Measurements from ENCODE around the gene UAP1L1.
A peak's percentile ranks its signal among the peaks of the same experiment; 100 is the strongest.

The UAP1L1 gene

DNA sequence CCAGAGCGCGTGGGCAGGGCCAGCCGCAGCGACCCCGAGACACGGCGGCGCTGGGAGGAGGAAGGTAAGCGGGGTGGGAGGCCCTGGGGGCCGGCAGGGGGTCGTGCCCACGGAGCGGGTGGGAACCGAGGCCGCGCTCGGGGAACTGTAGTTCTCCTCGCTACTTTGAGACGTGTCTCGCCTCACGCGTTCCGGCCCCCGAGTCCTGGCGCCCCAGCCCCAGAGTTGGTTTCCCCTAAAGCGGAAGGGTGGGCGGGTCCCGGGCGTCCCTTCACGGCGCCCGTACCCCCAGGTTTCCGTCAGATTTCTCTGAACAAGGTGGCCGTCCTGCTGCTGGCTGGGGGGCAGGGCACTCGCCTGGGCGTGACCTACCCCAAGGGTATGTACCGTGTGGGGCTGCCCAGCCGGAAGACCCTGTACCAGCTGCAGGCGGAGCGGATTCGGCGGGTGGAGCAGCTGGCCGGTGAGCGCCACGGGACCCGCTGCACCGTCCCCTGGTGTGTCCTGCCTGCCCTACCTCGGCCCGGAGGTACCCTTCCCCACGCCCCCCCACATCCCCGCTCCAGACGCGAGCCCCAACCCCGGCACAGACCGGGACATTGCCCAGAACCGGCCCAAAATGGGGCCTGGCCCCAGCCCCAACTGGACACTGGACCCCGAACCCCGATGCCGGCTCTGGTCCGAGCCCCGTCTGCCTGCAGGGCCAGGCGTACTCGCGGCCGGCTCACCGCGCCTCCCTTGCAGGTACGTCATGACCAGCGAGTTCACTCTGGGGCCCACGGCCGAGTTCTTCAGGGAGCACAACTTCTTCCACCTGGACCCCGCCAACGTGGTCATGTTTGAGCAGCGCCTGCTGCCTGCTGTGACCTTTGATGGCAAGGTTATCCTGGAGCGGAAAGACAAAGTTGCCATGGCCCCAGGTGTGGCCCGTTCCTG is 709 bp downstream of the UAP1L1 start:
- peak; percentile 75 for DNase-seq

DNA sequence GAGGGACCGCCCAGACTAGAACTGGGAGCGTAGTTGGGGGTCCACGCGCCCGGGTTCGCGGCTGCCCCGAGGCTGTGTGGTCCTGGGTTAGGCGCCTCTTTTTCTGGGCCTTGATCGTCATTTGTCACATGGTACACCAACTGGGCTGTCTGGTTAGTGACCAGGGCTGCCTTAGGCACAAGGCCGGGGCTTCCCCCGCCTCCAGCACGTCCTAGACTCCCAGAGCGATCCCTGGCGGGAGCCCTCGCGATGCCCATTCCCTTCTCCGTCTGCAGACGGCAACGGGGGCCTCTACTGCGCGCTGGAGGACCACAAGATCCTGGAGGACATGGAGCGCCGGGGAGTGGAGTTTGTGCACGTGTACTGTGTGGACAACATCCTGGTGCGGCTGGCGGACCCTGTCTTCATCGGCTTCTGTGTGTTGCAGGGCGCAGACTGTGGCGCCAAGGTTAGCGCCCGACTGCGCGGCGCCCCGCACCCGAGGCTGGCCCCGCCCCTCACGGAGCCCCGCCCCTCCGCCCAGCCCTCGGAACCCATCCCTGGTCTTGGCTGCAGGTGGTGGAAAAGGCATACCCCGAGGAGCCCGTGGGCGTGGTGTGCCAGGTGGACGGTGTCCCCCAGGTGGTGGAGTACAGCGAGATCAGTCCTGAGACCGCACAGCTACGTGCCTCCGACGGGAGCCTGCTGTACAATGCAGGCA is 1.5 kb downstream of the UAP1L1 start:
- no peak for DNase-seq

DNA sequence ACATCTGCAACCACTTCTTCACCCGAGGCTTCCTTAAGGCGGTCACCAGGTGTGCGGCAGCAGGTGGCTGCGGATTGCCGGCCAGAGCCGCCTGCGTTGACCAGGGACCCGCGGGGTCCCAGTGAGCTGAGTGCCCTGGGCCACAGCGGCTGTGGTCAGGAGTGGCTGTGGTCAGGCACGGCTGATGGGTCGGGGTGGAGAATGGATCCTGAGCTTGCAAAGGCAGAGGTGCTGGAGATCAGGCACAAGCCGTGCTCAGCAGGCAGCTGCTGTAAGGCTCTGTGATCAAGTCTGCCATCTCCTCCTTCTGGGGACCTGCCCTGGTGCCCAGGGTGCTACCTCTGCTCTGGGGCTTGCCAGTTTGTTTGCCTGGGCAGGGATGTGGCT is 2.1 kb downstream of the UAP1L1 start:
- DNase-seq: no peak

GRCh38 chr9:137080260-137081122 is 3.2 kb downstream of the UAP1L1 start:
- no peak for DNase-seq

- no peak for DNase-seq
Measured at GRCh38 chr9:137082222-137082924, 5.1 kb downstream of the UAP1L1 start.

DNA sequence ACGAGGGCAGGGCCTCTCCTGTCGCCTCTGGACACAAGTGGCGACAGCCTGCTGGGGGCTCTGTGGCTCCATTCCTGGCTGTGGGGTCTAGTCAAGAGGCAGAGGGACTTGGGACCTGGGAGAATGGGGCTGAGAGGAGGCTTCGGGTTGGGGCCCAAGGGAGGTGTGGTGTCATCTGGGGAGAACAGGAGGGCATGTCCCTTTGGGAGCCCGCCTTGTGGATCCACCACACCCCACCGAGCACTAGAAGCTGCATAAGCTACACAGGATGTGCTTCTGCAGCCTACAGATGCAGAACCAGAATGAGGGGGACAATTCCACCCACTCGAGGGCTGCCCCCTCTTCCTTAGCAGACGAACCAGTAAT is 5.6 kb downstream of the UAP1L1 start:
- DNase-seq: no peak

DNA sequence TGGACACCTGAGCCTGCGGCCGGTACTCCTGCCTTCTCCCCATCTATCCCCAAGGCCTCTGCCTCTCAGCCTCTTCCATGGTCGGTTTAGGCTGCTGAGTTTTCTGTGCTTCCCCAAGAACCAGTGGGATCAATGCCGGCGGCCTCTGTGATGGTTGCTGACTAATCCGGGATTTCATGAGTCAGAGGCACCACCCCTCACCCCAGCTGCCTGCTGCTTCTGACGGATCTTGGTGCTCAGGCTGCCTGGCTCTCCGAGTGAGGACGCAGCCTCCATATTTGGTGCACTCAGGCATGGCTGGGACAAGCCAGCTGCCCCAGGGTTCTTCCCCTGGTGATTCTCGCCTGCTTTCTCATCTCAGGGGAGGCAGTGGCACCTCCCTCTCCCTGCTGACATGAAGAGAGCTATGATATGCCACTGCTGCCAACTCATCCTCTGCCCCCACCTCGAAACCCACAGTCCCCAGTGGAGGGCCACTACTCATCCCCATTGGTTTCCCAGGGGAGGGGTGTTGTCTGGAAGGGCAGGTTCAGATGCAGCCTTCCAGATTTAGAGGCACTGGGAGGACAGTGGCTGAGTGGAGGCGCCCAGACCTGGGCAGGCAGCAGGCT is 6.2 kb downstream of the UAP1L1 start:
- no peak for DNase-seq

DNA sequence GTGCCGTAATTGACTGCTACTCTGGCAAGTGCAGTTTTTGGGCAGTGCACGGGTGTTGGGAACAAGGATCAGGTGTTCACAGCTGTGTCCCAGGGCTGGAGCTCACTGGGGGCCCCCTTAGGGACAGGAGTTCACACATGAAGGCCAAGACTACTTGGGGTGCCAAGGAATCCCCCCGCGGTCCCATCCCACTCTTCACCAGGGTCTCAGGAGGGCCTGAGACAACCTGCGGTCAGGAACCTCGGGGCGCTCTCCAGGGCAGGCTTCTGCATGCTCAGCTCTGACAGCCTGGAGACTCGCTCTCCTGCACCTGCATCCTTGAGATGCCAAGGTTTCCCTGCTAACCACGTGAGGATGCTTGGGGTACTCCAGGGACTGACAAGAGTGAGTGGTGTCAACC is 7.2 kb downstream of the UAP1L1 start:
- no peak for DNase-seq

DNA sequence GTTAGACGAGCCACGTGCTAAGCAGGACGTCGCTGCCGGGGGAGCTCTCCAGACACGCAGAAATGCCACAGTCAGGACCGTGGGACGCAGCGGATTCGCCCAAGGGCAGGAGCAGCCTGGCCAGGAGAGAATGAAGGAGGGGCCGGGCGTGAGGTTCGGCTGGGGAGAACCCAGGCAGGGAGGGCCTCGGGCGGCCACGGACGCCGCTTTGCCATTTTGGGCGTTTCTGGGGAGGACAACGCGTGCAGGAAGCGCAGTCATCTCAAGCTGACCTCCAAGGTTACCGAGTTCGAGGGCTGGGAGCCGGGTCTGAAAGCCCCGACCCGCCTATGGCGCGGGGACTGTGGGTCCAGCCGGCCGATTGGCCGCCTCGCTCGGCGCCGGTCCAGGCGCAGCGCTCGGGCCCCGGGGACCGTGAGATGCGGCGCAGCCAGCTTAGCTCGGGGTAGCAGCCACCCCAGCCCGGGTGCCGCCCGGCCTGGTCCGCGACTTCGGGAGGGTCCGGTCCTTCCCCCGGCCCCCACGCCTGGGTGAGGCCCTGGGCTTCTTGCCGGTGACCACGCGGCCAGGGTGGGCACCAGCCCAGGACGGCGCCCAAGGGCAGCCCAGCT is 8.7 kb downstream of the UAP1L1 start:
- DNase-seq: peak; percentile 77

GRCh38 chr9:137086531-137087408 is 9.5 kb downstream of the UAP1L1 start, which contains the start of gene MAN1B1:
Gene MAN1B1, plus strand, starts transcription at chr9:137086985. Its CDS starts 15 bp downstream, at chr9:137087000.
- DNase-seq: peak; percentile 99

- DNase-seq: no peak
Measured at GRCh38 chr9:137087409-137087925, 10.2 kb downstream of the UAP1L1 start.

- DNase-seq: no peak
Measured at GRCh38 chr9:137088121-137088520, 10.8 kb downstream of the UAP1L1 start.

DNA sequence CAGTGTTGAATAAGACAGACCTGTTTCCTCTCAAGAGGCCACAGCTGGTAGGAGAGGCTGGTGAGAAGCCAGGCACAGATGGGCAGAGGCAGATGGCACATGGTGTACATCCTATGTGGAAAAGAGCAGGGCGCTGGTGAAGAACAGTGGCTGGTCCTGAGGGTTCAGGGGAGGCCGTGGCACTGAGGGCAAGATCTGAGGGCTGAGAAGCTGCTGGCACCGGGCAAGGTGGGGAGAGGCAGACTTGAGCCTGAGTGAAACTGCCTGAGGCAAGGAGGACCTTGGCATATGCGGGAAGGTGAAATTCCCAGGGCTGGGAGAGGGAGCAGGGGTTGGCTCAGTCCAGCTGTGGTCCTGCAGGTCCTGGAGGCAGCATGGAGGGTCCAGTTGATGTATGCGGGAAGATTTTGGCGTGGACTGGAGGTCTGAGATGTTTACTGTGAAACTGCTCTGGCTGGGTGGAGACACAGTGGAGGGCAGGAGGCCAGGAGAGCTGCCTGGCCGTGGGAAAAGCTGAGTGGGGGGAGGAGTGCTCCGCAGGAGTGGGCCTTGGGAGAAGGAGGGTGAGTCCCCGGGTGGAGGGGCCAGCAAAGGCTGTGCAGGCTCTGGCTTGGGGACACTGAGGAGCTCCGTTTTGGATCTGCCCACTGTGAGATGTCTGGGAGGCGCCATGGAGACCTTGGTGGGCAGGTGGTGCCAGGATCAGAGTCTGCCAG is 12.1 kb downstream of the UAP1L1 start:
- DNase-seq: no peak

DNA sequence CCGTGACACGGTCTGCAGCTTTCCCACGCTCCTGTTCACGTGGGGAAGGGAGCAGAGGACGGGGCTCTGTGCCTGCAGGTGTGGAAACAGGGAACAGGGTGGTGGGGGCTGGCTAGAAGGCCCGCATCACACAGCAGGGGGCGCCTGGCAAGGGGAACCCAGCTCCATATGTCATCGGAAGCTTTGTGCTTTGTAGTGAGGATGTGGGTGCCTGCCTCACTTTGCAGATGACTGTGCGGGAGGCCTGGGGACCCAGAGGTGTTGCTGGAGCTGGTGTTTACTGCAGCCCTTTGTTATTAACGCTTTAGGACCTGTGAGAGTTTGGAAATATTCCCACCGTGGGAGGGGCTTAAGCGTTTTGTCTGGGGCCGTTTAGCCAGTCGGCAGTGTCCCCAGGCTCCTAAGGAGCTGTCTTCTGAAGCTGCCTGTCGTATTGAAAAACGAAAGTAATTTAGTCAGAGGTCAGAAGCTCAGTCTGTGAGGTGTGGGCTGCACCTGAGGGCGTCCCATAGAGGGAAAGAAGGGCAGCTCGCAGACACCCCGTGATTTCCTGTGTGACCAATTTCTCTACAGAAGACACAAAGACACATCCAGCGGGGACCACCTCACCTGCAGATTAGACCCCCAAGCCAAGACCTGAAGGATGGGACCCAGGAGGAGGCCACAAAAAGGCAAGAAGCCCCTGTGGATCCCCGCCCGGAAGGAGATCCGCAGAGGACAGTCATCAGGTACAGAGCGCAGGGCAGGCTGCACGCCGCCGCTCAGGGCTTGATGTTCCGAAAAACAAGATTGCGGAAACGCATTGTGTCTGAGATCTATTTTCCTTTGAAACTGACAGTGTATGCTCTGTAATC is 18.6 kb downstream of the UAP1L1 start:
- DNase-seq: peak; percentile 87

- DNase-seq: no peak
Measured at GRCh38 chr9:137096785-137097546, 19.6 kb downstream of the UAP1L1 start.

GRCh38 chr9:137097761-137098462 is 20.6 kb downstream of the UAP1L1 start:
- DNase-seq: no peak

- DNase-seq: no peak
Measured at GRCh38 chr9:137099231-137099630, 21.9 kb downstream of the UAP1L1 start.

All from activated CD8-positive, alpha-beta memory T cell treated with anti-CD3 and anti-CD28 coated beads, Interleukin-2, amount 50 U/mL, for 48 hours (primary cell).